ENCODE data around the gene SPINT2.

SPINT2 gene

GRCh38 chr19:38265921-38266429 lies 1.6 kb downstream of the SPINT2 start:
- no peak for TF ChIP-seq CTCF (IDR thresholded peaks at IDR 0.05)
- H3K27ac ChIP-seq = peak overlapping the region; percentile 87

GRCh38 chr19:38266981-38267597 lies 2.7 kb downstream of the SPINT2 start:
- Histone ChIP-seq H3K4me3 (ENCODE audit: low read depth in 1 of 2, low read length in 1 of 2) (no peak overlapping the region), H3K27me3 (no peaks in the 10 kb centered on the region), H3K4me1 (ENCODE audit: control insufficient read depth in 1 of 2, insufficient read depth in 1 of 2, low read depth in 1 of 2, low read length in 1 of 2) (peaks cover 41 to 54% of the 10 kb centered on the region in 2 experiments), H3K36me3 (no peaks in the 10 kb centered on the region), H3K9me3 (no peaks in the 10 kb centered on the region), H3K27ac (no peak overlapping the region)
- no peak for TF ChIP-seq CTCF (IDR thresholded peaks at IDR 0.05)

More at GRCh38 chr19:38265921-38266429, 1.6 kb downstream of the SPINT2 start:
- peak overlapping the region; percentile 73 to 89 for H3K4me3 ChIP-seq (ENCODE audit: low read depth in 1 of 2, low read length in 1 of 2)
- H3K27me3 ChIP-seq = no peaks in the 10 kb centered on the region
- H3K4me1 ChIP-seq (ENCODE audit: control insufficient read depth in 1 of 2, insufficient read depth in 1 of 2, low read depth in 1 of 2, low read length in 1 of 2) = peaks cover 41 to 54% of the 10 kb centered on the region in 2 experiments
- no peaks in the 10 kb centered on the region for H3K9me3 ChIP-seq
- H3K36me3 ChIP-seq = no peaks in the 10 kb centered on the region

GRCh38 chr19:38267761-38268483 lies 3.5 kb downstream of the SPINT2 start:
- H3K27me3 ChIP-seq = no peaks in the 10 kb centered on the region
- H3K36me3 ChIP-seq = no peaks in the 10 kb centered on the region
- no peak overlapping the region for H3K27ac ChIP-seq
- TF ChIP-seq CTCF (IDR thresholded peaks at IDR 0.05) = no peak
- H3K4me3 ChIP-seq (ENCODE audit: low read depth in 1 of 2, low read length in 1 of 2) = no peak overlapping the region
- H3K4me1 ChIP-seq (ENCODE audit: control insufficient read depth in 1 of 2, insufficient read depth in 1 of 2, low read depth in 1 of 2, low read length in 1 of 2) = peaks cover 41 to 54% of the 10 kb centered on the region in 2 experiments
- no peaks in the 10 kb centered on the region for H3K9me3 ChIP-seq

- no peak for TF ChIP-seq CTCF (IDR thresholded peaks at IDR 0.05)
- no peak overlapping the region for H3K27ac ChIP-seq
- H3K4me3 ChIP-seq (ENCODE audit: low read depth in 1 of 2, low read length in 1 of 2) = no peak overlapping the region
- peaks cover 34 to 48% of the 10 kb centered on the region in 2 experiments for H3K4me1 ChIP-seq (ENCODE audit: control insufficient read depth in 1 of 2, insufficient read depth in 1 of 2, low read depth in 1 of 2, low read length in 1 of 2)
- no peaks in the 10 kb centered on the region for H3K27me3 ChIP-seq
- no peaks in the 10 kb centered on the region for H3K9me3 ChIP-seq
- H3K36me3 ChIP-seq = no peaks in the 10 kb centered on the region
These were observed 4.2 kb downstream of the SPINT2 start for GRCh38 chr19:38268539-38268938.

GRCh38 chr19:38270587-38271167 lies 6.3 kb downstream of the SPINT2 start:
- TF ChIP-seq CTCF (IDR thresholded peaks at IDR 0.05) = no peak
- H3K9me3 ChIP-seq = no peaks in the 10 kb centered on the region
- no peak overlapping the region for H3K27ac ChIP-seq
- H3K4me3 ChIP-seq (ENCODE audit: low read depth in 1 of 2, low read length in 1 of 2) = no peak overlapping the region
- H3K27me3 ChIP-seq = no peaks in the 10 kb centered on the region
- H3K36me3 ChIP-seq = no peaks in the 10 kb centered on the region
- H3K4me1 ChIP-seq (ENCODE audit: control insufficient read depth in 1 of 2, insufficient read depth in 1 of 2, low read depth in 1 of 2, low read length in 1 of 2) = peaks cover 21 to 28% of the 10 kb centered on the region in 2 experiments

Data from neutrophil (primary cell).